Left lung (tissue), 10 donors: ENCODE data around the gene NEK3. TPM values are rescaled to one million over a fixed set of nuclear protein-coding genes. Genes with fewer than 3 reads are reported as not detected.
A peak's percentile ranks its signal among the peaks of the same experiment; 100 is the strongest.

ENCODE experiments used
- ATAC-seq: fragments of 200-7000 bp; cut with Tn5 transposase; one replicate; pipeline ENCODE4 v1.9.1; 2020; ENCODE audit warnings: moderate library complexity
- DNase-seq, 4 donors: peaks; one replicate each; pipeline ENCODE4 v3.0.0-alpha.2; 2013 to 2020
- H3K27ac ChIP-seq, 2 donors: fragments of 200-600 bp; sonication (generic) in 1 of 2; one replicate each; pipeline versions ENCODE4 v1.5.0 to v1.8.0; 2020 to 2021
- H3K27me3 ChIP-seq, 2 donors: fragments of 200-600 bp; sonication (generic) in 1 of 2; one replicate each; pipeline versions ENCODE4 v1.5.0 to v1.8.0; 2020 to 2021
- H3K36me3 ChIP-seq, 2 donors: fragments of 200-600 bp; sonication (generic) in 1 of 2; one replicate each; pipeline versions ENCODE4 v1.5.0 to v1.8.0; 2020 to 2021
- H3K4me1 ChIP-seq, 2 donors: fragments of 200-600 bp; one replicate each; pipeline ENCODE4 v1.8.0; 2021
- H3K4me3 ChIP-seq, 2 donors: fragments of 200-600 bp; sonication (generic) in 1 of 2; one replicate each; pipeline versions ENCODE4 v1.5.0 to v1.8.0; 2020 to 2021; ENCODE audit warnings: mild to moderate bottlenecking in 1 of 2
- H3K9me3 ChIP-seq, 2 donors: fragments of 200-600 bp; sonication (generic) in 1 of 2; one replicate each; pipeline versions ENCODE4 v1.5.0 to v1.8.0; 2020 to 2021
- intact Hi-C, 2 donors: fragments of 100-400 bp; cut with DNase I; formaldehyde crosslinking; loops; one replicate each; pipeline versions ENCODE4 v1.11.2 to v1.14.2; 2022
- polyA plus RNA-seq, 6 donors: library from polyadenylated mRNA; unstranded; fragments of 120-200 nt; gene quantifications; one replicate each; pipeline ENCODE4 v1.2.1, GENCODE V29; 2013; ENCODE audit not compliant: insufficient read length in 6 of 6
- total RNA-seq, 2 donors: library from RNA; stranded (reverse); fragmentation: NEBNext Ultra II Directional; extraction: Animal tissue kit (Norgen Biotek cat#: 25700); gene quantifications; one replicate each; pipeline ENCODE4 v1.2.1, GENCODE V29; 2021
- TF ChIP-seq, protein P1 (sequence below), 2 donors: fragments of 200-600 bp; sonication (generic) in 1 of 2; IDR thresholded peaks; one replicate each; pipeline versions ENCODE4 v1.5.0 to v1.8.0; 2021; ENCODE audit warnings: antibody characterized with exemption in 2 of 2
- donor health status: DM: no; HTN: yes; CAD: no.
- donor health status: DM: no; HTN: no; CAD: no.

NEK3 gene
- total and polyA plus RNA-seq, 8 donors, result 9.8 to 59.2 (median 54.8) TPM

DNA sequence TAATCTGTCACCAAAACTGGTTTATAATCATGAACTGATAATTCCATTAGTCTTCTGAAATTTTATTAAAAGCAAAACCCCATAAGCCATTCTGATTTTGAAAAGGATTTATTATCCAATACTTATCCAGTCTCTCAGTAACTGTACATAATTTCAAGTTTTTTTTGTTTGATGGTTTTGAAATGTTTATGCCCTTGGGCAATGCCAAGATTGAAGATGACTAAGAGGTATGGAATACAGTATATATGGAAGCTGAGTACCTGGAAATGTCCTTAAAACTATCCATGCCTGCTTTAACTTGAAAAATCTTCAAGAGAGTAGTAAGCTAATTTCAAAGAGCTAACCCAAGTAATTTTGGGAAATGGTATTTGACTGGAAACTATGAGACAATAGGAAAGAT lies 28.8 kb downstream of the NEK3 start:
- H3K36me3 ChIP-seq, result peaks cover 0 to 36% of the 10 kb centered on the region in 2 donors
- DNase-seq (no peak), ATAC-seq (no peak)
- no peaks in the 10 kb centered on the region for H3K9me3 ChIP-seq
- no peak overlapping the region for H3K4me3 ChIP-seq
- TF ChIP-seq, protein P1, sequence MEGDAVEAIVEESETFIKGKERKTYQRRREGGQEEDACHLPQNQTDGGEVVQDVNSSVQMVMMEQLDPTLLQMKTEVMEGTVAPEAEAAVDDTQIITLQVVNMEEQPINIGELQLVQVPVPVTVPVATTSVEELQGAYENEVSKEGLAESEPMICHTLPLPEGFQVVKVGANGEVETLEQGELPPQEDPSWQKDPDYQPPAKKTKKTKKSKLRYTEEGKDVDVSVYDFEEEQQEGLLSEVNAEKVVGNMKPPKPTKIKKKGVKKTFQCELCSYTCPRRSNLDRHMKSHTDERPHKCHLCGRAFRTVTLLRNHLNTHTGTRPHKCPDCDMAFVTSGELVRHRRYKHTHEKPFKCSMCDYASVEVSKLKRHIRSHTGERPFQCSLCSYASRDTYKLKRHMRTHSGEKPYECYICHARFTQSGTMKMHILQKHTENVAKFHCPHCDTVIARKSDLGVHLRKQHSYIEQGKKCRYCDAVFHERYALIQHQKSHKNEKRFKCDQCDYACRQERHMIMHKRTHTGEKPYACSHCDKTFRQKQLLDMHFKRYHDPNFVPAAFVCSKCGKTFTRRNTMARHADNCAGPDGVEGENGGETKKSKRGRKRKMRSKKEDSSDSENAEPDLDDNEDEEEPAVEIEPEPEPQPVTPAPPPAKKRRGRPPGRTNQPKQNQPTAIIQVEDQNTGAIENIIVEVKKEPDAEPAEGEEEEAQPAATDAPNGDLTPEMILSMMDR (IDR thresholded peaks at IDR 0.05), result no peak
- peaks cover 0 to 12% of the 10 kb centered on the region in 2 donors for H3K27me3 ChIP-seq
- H3K4me1 ChIP-seq, result peaks cover 9 to 21% of the 10 kb centered on the region in 2 donors
- no peak overlapping the region for H3K27ac ChIP-seq
- intact Hi-C loops, result no loop called here

DNA sequence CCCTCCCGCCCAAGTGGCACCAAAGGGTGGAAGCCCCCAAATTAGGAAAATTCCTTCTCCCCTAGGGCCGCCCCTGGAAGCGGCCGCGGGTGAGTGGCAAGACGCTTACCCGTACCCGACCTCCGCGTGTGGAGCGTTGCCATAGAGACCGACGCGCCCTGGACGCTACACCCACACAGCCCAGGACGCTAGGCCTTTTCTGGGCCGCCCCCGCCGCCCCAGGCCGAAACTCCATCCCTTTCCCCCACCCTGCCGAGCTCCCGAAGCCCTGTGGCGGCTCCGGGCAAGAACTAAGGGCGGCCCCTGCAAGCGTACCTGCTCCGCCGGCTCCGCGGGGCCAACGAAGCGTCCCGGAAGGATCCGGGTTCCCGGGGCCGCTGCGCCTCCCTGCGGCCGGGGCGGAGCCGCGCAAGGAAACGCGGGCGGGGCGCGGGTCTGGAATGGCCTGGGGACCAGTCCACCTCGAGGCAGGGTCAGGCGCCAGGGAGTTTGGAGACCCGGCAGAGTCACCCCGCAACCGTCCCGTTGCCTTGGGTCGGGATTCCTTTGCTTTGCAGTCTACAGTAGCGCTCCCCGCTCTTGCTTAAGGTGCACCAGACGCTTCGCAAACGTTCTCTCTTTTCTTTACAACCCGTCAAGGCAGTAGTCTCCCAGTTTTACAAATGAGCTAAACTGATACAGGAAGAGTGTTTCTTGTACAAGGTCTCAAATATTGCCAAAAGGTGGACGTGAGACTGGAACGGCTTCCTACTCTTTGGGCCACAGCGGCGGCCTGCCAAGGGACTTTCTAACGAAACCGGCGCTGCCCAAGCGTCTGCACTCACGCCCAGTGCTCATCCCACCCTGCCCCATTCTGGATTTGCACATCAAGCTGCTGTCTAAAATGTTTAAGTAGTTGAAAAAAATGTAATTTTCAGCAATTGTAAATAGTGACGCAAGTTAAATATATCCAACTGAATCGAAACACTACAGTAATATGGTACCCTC lies 30.4 kb downstream of the NEK3 start, which contains the start of gene NEK5:
Gene NEK5, minus strand, starts transcription at position 360 of the 987 bp plus-strand sequence. CDS start 1,591 bp downstream, outside the sequence.
- H3K4me1 ChIP-seq, result peaks cover 9 to 21% of the 10 kb centered on the region in 2 donors
- intact Hi-C loops, result loop anchor here in 1 of 2 donors (5.0 to 10.0 kb wide), 2 partner anchors 127 to 314 kb away; no protein-coding TSS in a partner anchor
- H3K9me3 ChIP-seq, result no peaks in the 10 kb centered on the region
- ATAC-seq (peak; percentile 95), DNase-seq (peak; percentile 62 to 94 (median 68))
- no peak within 1 kb of the TSS for H3K27ac ChIP-seq
- H3K27me3 ChIP-seq, result peaks cover 0 to 12% of the 10 kb centered on the region in 2 donors
- H3K36me3 ChIP-seq, result peaks cover 0 to 26% of the 10 kb centered on the region in 2 donors
- TF ChIP-seq, protein P1 (IDR thresholded peaks at IDR 0.05), result peak; percentile 66 to 69
- peak within 1 kb of the TSS; percentile 59 to 82 for H3K4me3 ChIP-seq

DNA sequence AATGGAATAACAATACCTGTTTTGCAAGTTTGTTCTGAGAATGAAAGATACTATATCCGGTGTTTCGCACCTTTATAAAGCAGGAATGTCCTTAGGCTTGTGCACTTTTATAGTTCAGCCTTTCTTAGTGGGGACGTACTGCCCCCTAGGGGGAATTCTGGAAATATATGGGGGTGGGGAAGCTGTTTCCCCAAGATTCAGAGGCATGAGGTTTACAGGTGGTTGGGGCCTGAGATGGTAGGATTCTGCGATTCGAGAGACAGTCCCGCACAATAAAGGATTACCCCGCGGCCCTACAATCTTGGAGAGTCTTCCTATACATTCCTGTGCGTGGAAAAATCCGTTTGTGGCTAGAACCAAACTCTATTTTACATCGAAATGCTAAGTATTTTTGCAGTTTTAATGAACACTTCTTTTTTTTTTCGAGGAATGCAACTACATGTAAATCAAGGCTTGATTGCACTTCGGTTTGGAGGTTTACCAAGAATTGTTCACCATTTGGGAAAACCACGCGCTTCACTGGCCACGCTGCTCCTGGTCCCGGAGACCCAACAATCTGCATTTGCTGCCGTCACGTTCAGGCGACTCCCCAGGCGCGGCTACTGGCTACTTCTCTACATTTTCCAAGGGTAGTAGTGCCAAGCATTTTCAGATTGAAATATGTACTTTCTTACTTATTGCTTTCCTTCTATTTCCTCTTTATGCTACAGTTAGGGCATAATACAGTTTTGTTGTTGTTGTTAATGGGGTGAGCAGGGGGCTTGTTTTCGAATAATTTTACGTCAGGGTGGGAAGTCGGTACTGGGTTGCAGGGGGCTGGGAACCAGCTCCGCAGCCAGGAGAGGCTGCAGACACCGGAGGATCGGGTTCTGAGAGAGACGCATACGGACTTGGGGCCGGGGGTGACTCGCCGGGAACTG lies 31.4 kb downstream of the NEK3 start:
- ATAC-seq (peak; percentile 91), DNase-seq (peak in 3 of 4 donors; percentile 48 to 77 (median 69))
- H3K36me3 ChIP-seq, result peaks cover 0 to 19% of the 10 kb centered on the region in 2 donors
- peak overlapping the region; percentile 59 to 82 for H3K4me3 ChIP-seq
- H3K9me3 ChIP-seq, result no peaks in the 10 kb centered on the region
- TF ChIP-seq, protein P1 (IDR thresholded peaks at IDR 0.05), result peak; percentile 63 to 67
- peaks cover 9 to 21% of the 10 kb centered on the region in 2 donors for H3K4me1 ChIP-seq
- H3K27ac ChIP-seq, result no peak overlapping the region
- H3K27me3 ChIP-seq, result peaks cover 0 to 12% of the 10 kb centered on the region in 2 donors
- intact Hi-C loops, result loop anchor here in 1 of 2 donors (5.0 to 10.0 kb wide), 2 partner anchors 126 to 313 kb away; no protein-coding TSS in a partner anchor

DNA sequence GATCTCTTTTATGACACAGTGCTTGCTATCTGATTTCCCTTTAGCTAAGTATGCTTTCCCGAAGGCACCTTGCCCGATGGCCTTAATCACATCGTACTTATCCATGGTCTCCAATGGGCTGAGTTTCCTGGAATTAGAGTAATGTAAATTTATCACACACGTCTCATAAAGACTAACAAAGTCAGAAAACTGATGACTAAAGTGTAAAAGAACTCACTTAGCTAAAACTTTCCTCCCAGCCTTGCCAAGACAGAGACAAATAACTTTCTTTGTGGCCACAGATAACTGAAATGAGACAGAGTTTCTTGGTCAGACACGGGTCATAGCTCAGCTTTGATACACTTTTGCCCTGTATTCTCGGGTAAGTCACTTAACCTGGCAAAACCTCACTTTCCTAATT lies 32.0 kb downstream of the NEK3 start:
- Histone ChIP-seq H3K36me3 (peaks cover 0 to 12% of the 10 kb centered on the region in 2 donors), H3K9me3 (no peaks in the 10 kb centered on the region), H3K4me3 (no peak overlapping the region), H3K27me3 (peaks cover 0 to 12% of the 10 kb centered on the region in 2 donors), H3K4me1 (peaks cover 9 to 21% of the 10 kb centered on the region in 2 donors), H3K27ac (no peak overlapping the region)
- TF ChIP-seq, protein P1 (IDR thresholded peaks at IDR 0.05), result no peak
- intact Hi-C loops, result loop anchor here in 1 of 2 donors (5.0 to 10.0 kb wide), 2 partner anchors 125 to 313 kb away; no protein-coding TSS in a partner anchor
- no peak for ATAC-seq
- no peak for DNase-seq
